Dendritic cell treated with granulocyte-macrophage colony-stimulating factor and Interleukin-4, amounts not matched to agents 40 ng/mL and 50 ng/mL, for 4 days (primary cell): Measurements from ENCODE around the gene SHB.

Experiments
- H3K27ac Mint-ChIP-seq: one replicate; pipeline ENCODE4 v1.8.0; 2022; ENCODE audit warnings: mild to moderate bottlenecking, mixed read lengths
- H3K27me3 Mint-ChIP-seq: one replicate; pipeline ENCODE4 v1.8.0; 2022; ENCODE audit warnings: mild to moderate bottlenecking, mixed read lengths
- H3K36me3 Mint-ChIP-seq: one replicate; pipeline ENCODE4 v1.8.0; 2022; ENCODE audit warnings: low read depth, mixed read lengths
- H3K4me1 Mint-ChIP-seq: one replicate; pipeline ENCODE4 v1.8.0; 2022; ENCODE audit warnings: low read depth, mixed read lengths
- H3K4me3 Mint-ChIP-seq: one replicate; pipeline ENCODE4 v1.8.0; 2022; ENCODE audit warnings: mild to moderate bottlenecking, moderate library complexity, mixed read lengths
- H3K9me3 Mint-ChIP-seq: one replicate; pipeline ENCODE4 v1.8.0; 2022; ENCODE audit warnings: mixed read lengths
- intact Hi-C: fragments of 100-400 bp; cut with micrococcal nuclease; formaldehyde crosslinking; loops from one replicate; pipeline ENCODE4 v1.15.0; 2022

SHB gene

DNA sequence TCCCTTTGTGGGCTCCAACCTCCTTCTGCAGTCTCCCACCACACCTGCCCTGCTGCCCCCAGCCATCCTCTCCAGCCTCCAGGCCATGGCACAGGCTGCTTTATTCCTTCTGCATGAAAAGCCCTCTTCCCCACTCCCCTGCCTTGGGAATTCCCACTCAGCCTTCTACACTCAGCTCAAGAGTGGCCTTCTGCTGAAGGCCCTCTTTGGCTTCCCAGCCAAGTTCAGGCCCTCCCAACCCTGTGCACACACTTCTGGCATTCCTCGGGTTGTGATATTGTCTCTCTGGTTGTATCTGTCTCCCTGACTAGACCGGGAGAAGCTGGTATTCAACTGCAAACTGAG lies 5.7 kb downstream of the SHB start:
- Mint-ChIP-seq H3K27me3 (peaks cover 3% of the 10 kb centered on the region), H3K9me3 (no peaks in the 10 kb centered on the region), H3K4me1 (peaks cover 65% of the 10 kb centered on the region), H3K4me3 (no peak overlapping the region), H3K36me3 (peaks cover 43% of the 10 kb centered on the region), H3K27ac (no peak overlapping the region)
- intact Hi-C loops, result no loop called here

DNA sequence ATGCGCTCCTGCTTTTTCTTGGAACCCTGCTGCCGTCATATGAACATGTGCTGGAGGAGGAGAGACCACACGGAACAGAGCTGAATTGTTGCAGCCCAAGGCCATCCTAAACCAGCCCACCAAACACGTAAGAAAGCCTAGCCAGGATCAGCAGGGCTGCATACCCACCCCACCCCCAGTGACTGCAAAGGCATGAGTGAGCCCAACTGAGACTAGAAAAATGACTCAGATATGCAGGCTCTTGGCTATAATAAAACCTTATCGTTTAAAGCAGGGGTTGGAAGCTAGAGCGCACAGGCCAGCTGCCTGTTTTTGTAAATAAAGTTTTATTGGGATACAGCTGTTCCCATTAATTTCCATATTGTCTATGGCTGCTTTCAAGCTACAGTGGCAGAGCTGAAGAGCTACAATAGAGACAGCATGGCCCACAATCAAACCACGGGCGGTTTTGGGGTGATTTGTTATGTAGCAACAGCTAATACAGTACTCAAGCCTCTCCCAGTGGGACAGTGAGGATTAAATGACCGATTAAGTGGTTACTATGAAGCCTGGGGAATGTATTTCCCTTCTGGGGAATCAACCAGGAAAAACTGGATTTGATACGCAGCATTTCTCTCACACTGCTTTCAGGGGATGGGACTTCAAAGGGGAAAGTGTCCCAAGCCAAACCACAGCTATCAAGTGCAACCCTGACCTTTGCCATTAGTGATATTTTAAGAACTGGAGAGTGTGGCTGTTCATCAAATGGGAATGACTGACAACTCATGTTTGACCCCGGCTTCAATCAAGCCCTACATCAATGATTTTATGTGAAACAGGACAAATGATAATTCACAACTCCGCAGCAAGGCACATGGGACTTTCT lies 6.3 kb downstream of the SHB start:
- Mint-ChIP-seq H3K9me3 (no peaks in the 10 kb centered on the region), H3K4me3 (no peak overlapping the region), H3K4me1 (peaks cover 71% of the 10 kb centered on the region), H3K27me3 (peaks cover 3% of the 10 kb centered on the region), H3K36me3 (peaks cover 43% of the 10 kb centered on the region), H3K27ac (no peak overlapping the region)
- intact Hi-C loops, result no loop called here

DNA sequence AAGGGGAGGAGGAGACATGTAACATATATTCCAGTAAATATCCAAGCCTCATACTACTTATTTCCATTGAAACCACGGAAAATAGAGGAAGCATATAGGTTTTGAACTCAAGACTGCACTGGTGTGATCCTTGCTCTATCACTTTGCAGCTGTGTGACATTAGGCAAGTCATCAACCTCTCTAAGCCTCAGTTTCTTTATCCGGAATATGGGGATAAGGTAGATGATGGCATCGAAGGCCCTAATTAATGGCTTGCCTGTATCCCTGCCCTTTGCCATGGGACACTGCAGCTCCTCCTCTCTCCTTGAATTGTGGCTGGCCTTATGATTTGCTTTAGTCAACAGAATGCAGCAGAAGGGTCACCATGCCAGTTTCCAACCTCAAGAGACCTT lies 6.9 kb downstream of the SHB start:
- H3K27ac Mint-ChIP-seq, result no peak overlapping the region
- H3K36me3 Mint-ChIP-seq, result peaks cover 36% of the 10 kb centered on the region
- H3K9me3 Mint-ChIP-seq, result no peaks in the 10 kb centered on the region
- intact Hi-C loops, result no loop called here
- H3K4me3 Mint-ChIP-seq, result no peak overlapping the region
- peaks cover 68% of the 10 kb centered on the region for H3K4me1 Mint-ChIP-seq
- no peaks in the 10 kb centered on the region for H3K27me3 Mint-ChIP-seq

DNA sequence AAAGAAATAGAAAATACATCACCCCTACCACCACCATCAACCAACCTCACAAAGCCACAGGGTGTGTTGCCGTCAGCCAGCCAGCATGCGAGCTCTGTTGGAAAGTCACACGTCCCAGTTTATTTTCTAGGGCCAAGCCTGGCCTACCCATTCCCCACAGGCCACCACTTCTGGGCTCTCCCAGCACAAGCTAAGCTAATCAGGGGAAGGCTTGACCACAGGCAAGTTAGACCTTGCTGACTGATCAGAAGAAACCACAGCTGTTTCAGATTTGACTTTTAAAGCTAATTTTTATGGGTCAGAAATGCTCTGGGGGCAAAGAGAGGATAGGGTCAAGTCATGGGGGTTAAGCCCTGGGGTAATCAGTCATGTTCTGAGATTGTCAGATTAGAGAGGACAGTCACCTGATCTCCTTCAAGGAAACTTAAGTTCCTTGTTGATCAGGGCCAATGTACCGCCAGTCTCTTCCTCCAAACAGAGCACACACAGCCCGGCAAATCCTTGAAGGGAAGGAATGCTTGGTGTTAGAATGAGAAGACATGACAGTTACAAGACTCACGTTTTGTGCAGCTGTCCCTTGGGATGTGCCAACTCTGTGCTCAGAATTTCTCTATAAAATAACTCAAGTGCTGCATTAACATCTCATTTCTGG lies 7.6 kb downstream of the SHB start:
- H3K27me3 Mint-ChIP-seq, result no peaks in the 10 kb centered on the region
- intact Hi-C loops, result no loop called here
- H3K4me1 Mint-ChIP-seq, result peaks cover 62% of the 10 kb centered on the region
- peaks cover 32% of the 10 kb centered on the region for H3K36me3 Mint-ChIP-seq
- H3K9me3 Mint-ChIP-seq, result no peaks in the 10 kb centered on the region
- H3K4me3 Mint-ChIP-seq, result no peak overlapping the region
- no peak overlapping the region for H3K27ac Mint-ChIP-seq

DNA sequence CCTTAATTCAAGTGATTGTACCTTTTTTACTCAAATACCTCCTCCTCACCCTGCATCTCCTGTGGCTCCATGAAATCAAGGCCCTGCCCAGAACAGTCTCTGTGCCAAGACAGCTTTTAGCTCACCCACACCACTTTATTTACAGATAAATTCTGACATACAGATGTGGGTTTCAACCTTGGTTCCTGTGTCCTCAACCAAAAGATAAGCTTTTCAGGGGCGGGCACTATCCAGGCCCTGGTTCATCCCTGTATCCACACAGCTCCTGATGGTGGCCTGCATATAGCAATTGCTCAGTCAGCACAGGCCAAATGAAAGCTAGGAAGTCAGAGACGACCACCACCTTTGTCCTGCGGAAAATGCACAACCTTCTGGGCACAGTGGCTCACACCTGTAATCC lies 8.3 kb downstream of the SHB start:
- intact Hi-C loops, result no loop called here
- no peak overlapping the region for H3K4me3 Mint-ChIP-seq
- no peaks in the 10 kb centered on the region for H3K27me3 Mint-ChIP-seq
- peaks cover 54% of the 10 kb centered on the region for H3K4me1 Mint-ChIP-seq
- no peaks in the 10 kb centered on the region for H3K9me3 Mint-ChIP-seq
- H3K36me3 Mint-ChIP-seq, result peaks cover 32% of the 10 kb centered on the region
- H3K27ac Mint-ChIP-seq, result no peak overlapping the region

DNA sequence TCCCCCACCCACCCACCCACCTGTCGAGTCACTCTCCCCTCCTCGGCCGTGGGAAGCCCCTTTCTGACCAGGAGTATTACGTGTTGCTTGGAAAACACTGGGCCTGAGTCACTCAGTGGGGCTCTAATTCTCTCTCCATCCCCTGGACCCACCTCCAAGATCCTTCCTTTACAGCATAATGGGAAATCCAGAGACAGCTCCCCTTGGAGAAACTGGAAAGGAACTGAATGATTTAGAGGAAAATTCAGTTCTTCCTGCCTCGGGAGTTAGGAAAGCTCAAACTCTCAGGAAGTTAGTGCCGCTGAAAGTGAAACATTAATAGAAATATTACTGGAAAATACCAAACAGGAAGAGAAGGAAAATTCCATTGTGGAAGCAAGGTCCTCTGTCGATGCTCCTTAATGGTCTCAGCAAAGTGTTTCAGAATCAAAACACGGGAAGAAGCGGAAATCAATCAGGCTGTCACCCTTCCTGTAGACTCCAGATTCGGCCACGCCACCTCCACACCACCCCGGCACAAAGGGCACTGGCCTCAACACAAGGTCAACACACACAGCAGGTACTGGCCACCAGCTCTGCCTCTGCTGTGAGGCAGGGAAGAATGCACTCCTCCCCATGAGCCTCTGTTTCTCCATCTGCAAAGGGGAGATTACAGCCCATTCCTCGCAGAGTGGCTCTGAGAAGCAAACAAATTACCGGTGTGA lies 9.6 kb downstream of the SHB start:
- H3K4me3 Mint-ChIP-seq, result no peak overlapping the region
- peaks cover 32% of the 10 kb centered on the region for H3K36me3 Mint-ChIP-seq
- H3K9me3 Mint-ChIP-seq, result no peaks in the 10 kb centered on the region
- peaks cover 41% of the 10 kb centered on the region for H3K4me1 Mint-ChIP-seq
- H3K27me3 Mint-ChIP-seq, result no peaks in the 10 kb centered on the region
- intact Hi-C loops, result no loop called here
- no peak overlapping the region for H3K27ac Mint-ChIP-seq

DNA sequence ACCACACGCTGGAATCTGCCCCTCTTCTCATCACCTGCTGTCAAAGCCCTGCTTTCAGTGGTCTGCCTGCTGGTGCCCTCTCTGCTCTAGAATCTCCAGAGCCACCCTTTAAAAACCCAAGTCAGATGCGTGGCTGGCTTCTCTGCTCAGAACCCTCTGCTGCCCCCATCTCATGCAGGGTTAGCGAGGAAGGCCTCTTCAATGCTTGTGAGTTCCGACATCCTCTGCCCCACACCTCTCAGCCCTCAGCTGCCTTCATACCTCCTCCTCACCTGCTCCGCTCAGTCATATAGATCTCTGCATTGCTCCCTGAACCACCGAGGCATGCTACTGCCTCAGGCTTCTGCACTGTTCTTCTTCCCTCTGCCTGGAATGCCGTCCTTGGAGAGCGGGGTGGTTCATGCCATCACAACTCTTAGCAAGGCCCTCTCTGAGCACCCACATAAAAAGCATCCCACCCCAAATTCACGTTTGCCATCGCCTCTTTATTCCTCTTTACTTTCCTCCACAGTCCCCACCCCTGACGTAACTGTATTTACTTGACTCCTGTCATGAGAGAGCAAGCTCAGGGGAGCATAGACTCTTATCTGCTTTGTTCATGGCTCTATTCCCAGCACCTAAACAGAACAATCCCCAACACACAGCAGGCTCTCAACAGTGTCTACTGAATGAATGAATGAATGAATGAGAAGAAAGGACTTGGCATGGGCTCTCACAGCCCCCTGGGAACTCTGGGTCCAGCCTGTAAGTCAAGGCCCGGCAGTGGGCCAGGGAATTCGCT lies 10.4 kb downstream of the SHB start:
- peaks cover 32% of the 10 kb centered on the region for H3K36me3 Mint-ChIP-seq
- H3K27me3 Mint-ChIP-seq, result no peaks in the 10 kb centered on the region
- H3K4me3 Mint-ChIP-seq, result no peak overlapping the region
- intact Hi-C loops, result no loop called here
- no peaks in the 10 kb centered on the region for H3K9me3 Mint-ChIP-seq
- peaks cover 35% of the 10 kb centered on the region for H3K4me1 Mint-ChIP-seq
- H3K27ac Mint-ChIP-seq, result no peak overlapping the region

DNA sequence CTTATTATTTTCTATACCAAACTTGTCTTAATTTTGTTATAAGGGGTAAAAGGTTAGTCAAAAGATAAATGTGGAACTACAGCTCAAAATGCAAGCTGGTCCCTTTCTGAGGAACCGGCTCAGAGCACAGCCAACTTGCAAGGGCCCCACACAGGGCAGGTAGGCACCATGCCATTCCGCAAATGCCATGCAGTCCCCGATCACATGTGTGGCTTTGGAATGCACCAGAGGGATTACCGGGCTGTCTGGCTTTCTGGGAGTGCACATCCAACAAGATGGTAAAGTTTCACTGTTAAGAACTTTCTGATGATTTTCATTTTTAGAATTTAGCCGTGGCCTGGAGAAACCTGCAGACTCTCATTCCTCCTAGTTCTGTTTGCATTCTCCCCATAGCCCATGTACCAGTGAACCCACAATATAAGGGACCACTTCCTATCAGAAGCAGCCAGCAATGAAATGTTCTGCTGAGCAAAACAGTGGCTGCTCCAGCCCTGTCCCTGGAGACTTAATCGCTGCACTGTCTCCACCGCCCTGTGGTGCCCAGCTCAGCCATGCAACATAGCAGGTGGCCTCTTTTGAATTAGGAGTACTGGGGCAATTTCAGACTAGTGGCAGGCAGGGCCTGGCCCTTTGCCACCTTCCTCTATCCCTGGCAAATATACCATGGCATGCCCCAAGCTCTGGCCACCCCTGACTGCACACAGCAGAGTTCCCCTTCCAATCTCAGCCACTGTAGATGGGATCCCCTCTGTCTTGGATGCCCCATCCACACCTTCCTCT lies 11.4 kb downstream of the SHB start:
- intact Hi-C loops, result no loop called here
- no peak overlapping the region for H3K4me3 Mint-ChIP-seq
- no peaks in the 10 kb centered on the region for H3K27me3 Mint-ChIP-seq
- no peak overlapping the region for H3K27ac Mint-ChIP-seq
- H3K4me1 Mint-ChIP-seq, result peaks cover 32% of the 10 kb centered on the region
- H3K36me3 Mint-ChIP-seq, result peaks cover 32% of the 10 kb centered on the region
- no peaks in the 10 kb centered on the region for H3K9me3 Mint-ChIP-seq

DNA sequence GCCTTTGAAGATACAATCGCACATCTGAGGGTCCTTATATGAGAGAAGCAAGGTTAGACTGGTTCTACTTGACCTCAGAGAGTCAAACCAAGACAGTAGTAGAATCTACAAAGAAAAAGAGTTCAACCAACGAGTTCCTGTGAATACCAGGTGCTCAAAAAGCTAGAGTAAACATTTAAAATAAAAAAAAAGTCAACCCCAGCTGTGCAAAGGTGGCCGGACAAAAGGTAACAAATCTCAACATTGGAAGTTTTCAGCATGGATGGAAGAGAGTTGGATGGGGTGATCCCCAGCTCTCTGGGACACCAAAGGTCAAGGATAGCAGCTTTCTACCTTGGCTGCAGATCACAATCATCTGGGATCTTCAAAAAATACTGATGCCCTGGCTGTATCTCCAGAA lies 14.4 kb downstream of the SHB start:
- no peaks in the 10 kb centered on the region for H3K9me3 Mint-ChIP-seq
- no peak overlapping the region for H3K4me3 Mint-ChIP-seq
- no peaks in the 10 kb centered on the region for H3K27me3 Mint-ChIP-seq
- H3K4me1 Mint-ChIP-seq, result peaks cover 39% of the 10 kb centered on the region
- no peak overlapping the region for H3K27ac Mint-ChIP-seq
- intact Hi-C loops, result no loop called here
- peaks cover 18% of the 10 kb centered on the region for H3K36me3 Mint-ChIP-seq

DNA sequence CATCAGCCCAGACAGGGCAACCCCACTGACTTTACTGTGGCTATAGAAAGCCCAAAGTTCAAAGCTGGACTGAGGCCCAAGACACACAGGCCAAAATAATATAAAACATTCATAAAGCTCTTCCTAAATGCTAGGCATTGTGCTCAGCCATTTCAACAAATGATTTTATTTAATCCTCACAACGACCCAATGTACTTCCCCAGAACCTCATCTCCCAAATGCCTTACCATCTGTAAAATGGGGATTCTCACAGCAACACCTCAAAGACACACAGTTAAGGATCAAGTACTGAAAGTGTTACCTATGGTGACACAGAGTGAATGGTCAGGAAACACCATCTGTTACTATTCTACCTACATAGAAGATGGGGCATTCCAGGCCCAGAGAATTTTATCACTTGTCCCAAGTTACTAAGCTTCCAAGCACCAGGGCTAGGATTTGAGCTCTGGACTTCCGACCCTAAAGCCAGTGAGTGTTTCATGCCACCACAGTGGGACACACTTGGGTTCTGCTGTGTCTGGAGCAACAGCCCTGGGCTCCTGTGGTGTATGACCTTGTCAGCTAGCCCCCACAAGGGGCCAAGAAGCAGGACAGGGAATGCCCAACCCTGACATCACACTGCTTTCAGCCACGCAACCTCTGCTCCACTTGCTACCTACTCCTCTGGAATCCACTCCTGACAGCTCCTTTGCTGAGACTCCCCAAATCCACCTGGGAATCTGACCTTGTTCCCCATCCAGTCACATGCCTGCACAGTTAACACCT lies 15.1 kb downstream of the SHB start:
- no peak overlapping the region for H3K4me3 Mint-ChIP-seq
- no peak overlapping the region for H3K27ac Mint-ChIP-seq
- peaks cover 38% of the 10 kb centered on the region for H3K4me1 Mint-ChIP-seq
- intact Hi-C loops, result no loop called here
- no peaks in the 10 kb centered on the region for H3K9me3 Mint-ChIP-seq
- no peaks in the 10 kb centered on the region for H3K27me3 Mint-ChIP-seq
- H3K36me3 Mint-ChIP-seq, result peaks cover 11% of the 10 kb centered on the region

DNA sequence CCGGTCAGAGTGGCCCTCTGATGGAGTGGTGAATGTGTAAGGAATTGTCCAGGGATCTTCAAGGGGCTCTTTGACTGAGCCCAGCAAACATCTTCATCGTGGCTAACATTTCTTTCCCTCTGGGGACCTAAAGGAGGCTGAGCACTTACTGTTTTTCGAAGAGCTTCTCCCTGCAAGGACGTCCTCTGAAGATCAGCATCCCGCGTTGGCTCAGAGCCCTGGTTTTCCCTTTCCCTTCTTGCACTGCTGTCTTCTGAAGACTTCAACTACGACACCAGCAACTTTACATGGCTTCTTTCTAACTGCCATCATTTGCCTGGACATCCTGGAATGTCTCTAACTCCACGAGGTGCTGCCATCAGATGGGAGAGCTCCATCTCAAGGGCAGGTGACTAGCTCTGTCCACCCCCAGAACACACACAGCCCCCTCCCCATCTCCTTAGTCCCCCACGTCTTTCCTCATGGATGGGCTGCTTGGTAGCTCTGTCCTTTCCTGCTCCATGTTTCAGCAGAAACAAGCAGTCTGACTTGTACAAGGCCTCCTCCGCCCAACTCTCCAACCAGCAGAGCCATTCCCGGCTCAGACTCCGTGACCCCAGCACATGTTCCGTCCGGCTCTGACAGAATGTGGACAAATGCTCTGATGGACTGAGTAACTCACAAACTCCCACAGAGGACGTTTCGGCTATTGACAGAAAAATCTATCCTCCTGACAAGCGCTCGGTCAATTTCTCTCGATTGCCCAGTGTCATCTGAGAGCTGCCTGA lies 17.1 kb downstream of the SHB start:
- Mint-ChIP-seq H3K4me1 (peaks cover 39% of the 10 kb centered on the region), H3K9me3 (no peaks in the 10 kb centered on the region), H3K36me3 (no peaks in the 10 kb centered on the region), H3K27ac (peak overlapping the region; percentile 19), H3K4me3 (no peak overlapping the region), H3K27me3 (no peaks in the 10 kb centered on the region)
- intact Hi-C loops, result no loop called here

DNA sequence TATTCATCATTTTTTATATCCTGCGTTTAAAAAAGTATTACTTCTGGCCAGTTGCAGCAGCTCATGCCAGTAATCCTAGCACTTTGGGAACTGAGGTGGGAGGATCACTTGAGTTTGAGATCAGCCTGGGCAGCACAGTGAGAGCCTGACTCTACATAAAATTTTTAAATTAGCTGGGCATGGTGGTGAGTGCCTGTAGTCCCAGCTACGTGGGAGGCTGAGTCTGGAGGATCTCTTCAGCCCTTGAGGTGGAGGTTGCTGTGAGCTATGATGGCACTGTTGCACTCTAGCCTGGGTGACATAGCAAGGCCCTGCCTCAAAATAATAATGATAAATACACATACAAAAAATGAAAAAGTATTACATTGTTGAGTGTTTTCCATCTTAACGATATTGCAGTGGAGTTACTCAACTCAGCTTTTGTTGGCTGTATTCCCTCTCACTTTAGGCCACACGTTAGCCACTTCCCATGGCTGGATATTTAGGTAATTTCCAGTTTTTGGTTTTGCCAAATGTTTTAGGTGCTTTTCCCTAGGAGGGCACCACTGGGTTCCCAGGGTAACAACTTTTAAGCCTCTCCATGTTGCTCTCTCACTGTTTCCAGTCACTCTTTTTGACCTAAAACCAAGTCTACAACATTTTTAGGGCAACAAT lies 20.6 kb downstream of the SHB start:
- no peaks in the 10 kb centered on the region for H3K9me3 Mint-ChIP-seq
- intact Hi-C loops, result loop anchor here (5.0 kb wide), 1 partner anchor 51 kb away; no protein-coding TSS in a partner anchor
- no peak overlapping the region for H3K27ac Mint-ChIP-seq
- H3K4me3 Mint-ChIP-seq, result no peak overlapping the region
- peaks cover 6% of the 10 kb centered on the region for H3K36me3 Mint-ChIP-seq
- no peaks in the 10 kb centered on the region for H3K27me3 Mint-ChIP-seq
- peaks cover 47% of the 10 kb centered on the region for H3K4me1 Mint-ChIP-seq
